Spleen (tissue), 11 donors: ENCODE measurements around the gene ZDHHC14. TPM values are rescaled to one million over a fixed set of nuclear protein-coding genes. Genes with fewer than 3 reads are reported as not detected.

ENCODE experiments used
- DNase-seq: peaks from one replicate; pipeline ENCODE4 v3.0.0-alpha.2; 2020
- H3K27ac ChIP-seq, 8 donors: fragments of 200-600 bp; sonication (generic) in 7 of 8; 1 replicate in 4 of 8; 2 replicates in 4 of 8; pipeline versions ENCODE4 v1.5.0 to v1.8.0; 2016 to 2021; ENCODE audit warnings: inconsistent platforms in 4 of 8, mild to moderate bottlenecking in 4 of 8, moderate library complexity in 1 of 8
- H3K27me3 ChIP-seq, 7 donors: fragments of 200-600 bp; sonication (generic) in 6 of 7; replicated peaks in 1 of 7; 1 replicate in 4 of 7; 2 replicates in 3 of 7; pipeline versions ENCODE4 v1.5.0 to v1.8.0; 2016 to 2021; ENCODE audit warnings: inconsistent platforms in 3 of 7, mild to moderate bottlenecking in 1 of 7
- H3K36me3 ChIP-seq, 6 donors: fragments of 200-600 bp; sonication (generic) in 5 of 6; 1 replicate in 4 of 6; 2 replicates in 2 of 6; pipeline versions ENCODE4 v1.5.0 to v1.8.0; 2016 to 2021; ENCODE audit warnings: inconsistent platforms in 2 of 6
- H3K4me1 ChIP-seq, 6 donors: fragments of 200-600 bp; sonication (generic) in 5 of 6; 1 replicate in 3 of 6; 2 replicates in 3 of 6; pipeline versions ENCODE4 v1.5.0 to v1.8.0; 2016 to 2021; ENCODE audit warnings: inconsistent platforms in 3 of 6
- H3K4me3 ChIP-seq, 8 donors: fragments of 200-600 bp; sonication (generic) in 7 of 8; 1 replicate in 4 of 8; 2 replicates in 4 of 8; pipeline versions ENCODE4 v1.5.0 to v1.8.0; 2016 to 2021; ENCODE audit warnings: inconsistent platforms in 4 of 8, mild to moderate bottlenecking in 4 of 8, moderate library complexity in 2 of 8
- H3K9me3 ChIP-seq, 8 donors: fragments of 200-600 bp; sonication (generic) in 7 of 8; 1 replicate in 4 of 8; 2 replicates in 4 of 8; pipeline versions ENCODE4 v1.5.0 to v1.8.0; 2016 to 2021; ENCODE audit warnings: inconsistent platforms in 4 of 8
- POLR2A ChIP-seq, 3 donors: fragments of 450-650 bp; IDR thresholded peaks; one replicate each; pipeline ENCODE4 v1.5.1; 2017; ENCODE audit warnings: antibody characterized with exemption in 3 of 3, mild to moderate bottlenecking in 1 of 3
- POLR2AphosphoS5 ChIP-seq, 3 donors: sonication (generic); formaldehyde crosslinking; IDR thresholded peaks; one replicate each; pipeline ENCODE4 v1.5.1; 2017; ENCODE audit warnings: antibody characterized with exemption in 3 of 3
- WGBS, 5 donors: extraction: QIAGEN DNeasy Blood & Tissue Kit in 3 of 5; methylation state at CpG; one replicate each; pipeline versions ENCODE4 v1.1.5 to v1.1.7; 2013 to 2018; 5-methylcytosine and 5-hydroxymethylcytosine counted together
- intact Hi-C: fragments of 100-400 bp; cut with DNase I; formaldehyde crosslinking; loops from one replicate; pipeline ENCODE4 v1.15.0; 2023; ENCODE audit warnings: low total_unique reads
- polyA plus RNA-seq, 3 donors: library from polyadenylated mRNA; stranded (reverse); fragments of 200-250 nt; gene quantifications; one replicate each; pipeline ENCODE4 v1.2.1, GENCODE V29; 2013
- total RNA-seq, 7 donors: library from RNA; depleted of rRNA in 3 of 7; stranded (reverse); fragments of >200 nt in 3 of 7; fragmentation: NEBNext Ultra II Directional in 4 of 7; extraction: Animal tissue kit (Norgen Biotek cat#: 25700) in 4 of 7; gene quantifications; one replicate each; pipeline versions ENCODE4 v1.1.0 to v1.2.1, GENCODE V29; 2016 to 2021
- TF ChIP-seq, protein P1 (sequence below), 11 experiments: fragments of 200-600 bp in 7 of 11; fragments of 450-650 bp in 4 of 11; sonication (generic) in 4 of 11; IDR thresholded peaks in 8 of 11; conservative IDR thresholded peaks in 3 of 11; 1 replicate in 7 of 11; 2 replicates in 4 of 11; pipeline versions ENCODE4 v1.4.0 to v1.8.0; 2016 to 2021; ENCODE audit warnings: antibody characterized with exemption in 11 of 11, inconsistent platforms in 4 of 11, mild to moderate bottlenecking in 1 of 11
- donor health status: healthy with polysubstance abuse.
- donor health status: DM: no; HTN: no; CAD: no; lungs with moderate emphysema.
- donor health status: DM: no; HTN: no; CAD: no.
- donor health status: Bipolar disorder and iron deficiency.
- donor health status: healthy.
- donor health status: DM: no; HTN: no; CAD: no.
- donor health status: DM: yes; HTN: yes; CAD: no.

Gene ZDHHC14
- total and polyA plus RNA-seq, 10 donors = 7.8 to 18.2 (median 11.7) TPM

- no peaks in the 10 kb centered on the region for H3K36me3 ChIP-seq
- no peak overlapping the region for H3K27ac ChIP-seq
- peaks cover 0 to 15% (median 0%) of the 10 kb centered on the region in 6 donors for H3K4me1 ChIP-seq
- no peaks in the 10 kb centered on the region for H3K9me3 ChIP-seq
- H3K4me3 ChIP-seq = no peak overlapping the region
- intact Hi-C loops = no loop called here
- no peak for DNase-seq
- H3K27me3 ChIP-seq = no peaks in the 10 kb centered on the region
- 88 to 93% (median 91%) methylated on average over 1 of the region's 1 CpG for WGBS, 5 donors
- TF ChIP-seq POLR2A (IDR thresholded peaks at IDR 0.05) (no peak), POLR2AphosphoS5 (IDR thresholded peaks at IDR 0.05) (no peak)
- TF ChIP-seq, protein P1, sequence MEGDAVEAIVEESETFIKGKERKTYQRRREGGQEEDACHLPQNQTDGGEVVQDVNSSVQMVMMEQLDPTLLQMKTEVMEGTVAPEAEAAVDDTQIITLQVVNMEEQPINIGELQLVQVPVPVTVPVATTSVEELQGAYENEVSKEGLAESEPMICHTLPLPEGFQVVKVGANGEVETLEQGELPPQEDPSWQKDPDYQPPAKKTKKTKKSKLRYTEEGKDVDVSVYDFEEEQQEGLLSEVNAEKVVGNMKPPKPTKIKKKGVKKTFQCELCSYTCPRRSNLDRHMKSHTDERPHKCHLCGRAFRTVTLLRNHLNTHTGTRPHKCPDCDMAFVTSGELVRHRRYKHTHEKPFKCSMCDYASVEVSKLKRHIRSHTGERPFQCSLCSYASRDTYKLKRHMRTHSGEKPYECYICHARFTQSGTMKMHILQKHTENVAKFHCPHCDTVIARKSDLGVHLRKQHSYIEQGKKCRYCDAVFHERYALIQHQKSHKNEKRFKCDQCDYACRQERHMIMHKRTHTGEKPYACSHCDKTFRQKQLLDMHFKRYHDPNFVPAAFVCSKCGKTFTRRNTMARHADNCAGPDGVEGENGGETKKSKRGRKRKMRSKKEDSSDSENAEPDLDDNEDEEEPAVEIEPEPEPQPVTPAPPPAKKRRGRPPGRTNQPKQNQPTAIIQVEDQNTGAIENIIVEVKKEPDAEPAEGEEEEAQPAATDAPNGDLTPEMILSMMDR (IDR thresholded peaks at IDR 0.05 in 8 of 11, conservative IDR thresholded peaks at IDR 0.05 in 3 of 11) = no peak
Measured at GRCh38 chr6:157429248-157429647, 48.3 kb downstream of the ZDHHC14 start.

DNA sequence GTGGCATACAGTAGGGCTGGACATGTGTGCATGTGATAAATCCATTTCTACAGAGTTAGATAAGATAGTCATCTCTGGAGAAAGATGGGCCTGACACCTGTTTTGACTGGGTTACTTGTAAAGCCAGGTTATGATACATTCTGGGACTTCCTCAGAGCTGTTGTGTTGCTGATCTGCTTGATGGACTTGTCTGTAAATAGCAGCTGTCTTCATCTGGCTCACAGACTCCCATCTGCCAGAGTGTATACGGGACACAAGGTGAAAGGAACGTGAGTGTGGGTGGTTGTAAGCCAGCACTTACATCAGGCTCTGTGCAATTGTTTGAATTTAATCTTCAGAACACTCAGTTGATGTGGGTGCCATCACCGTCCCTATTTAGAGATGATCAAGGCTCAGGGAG, 49.8 kb downstream of the ZDHHC14 start:
- no peak for TF ChIP-seq POLR2A (IDR thresholded peaks at IDR 0.05)
- no peak for TF ChIP-seq POLR2AphosphoS5 (IDR thresholded peaks at IDR 0.05)
- TF ChIP-seq, protein P1 (IDR thresholded peaks at IDR 0.05 in 8 of 11, conservative IDR thresholded peaks at IDR 0.05 in 3 of 11) = no peak
- H3K27me3 ChIP-seq = no peaks in the 10 kb centered on the region
- H3K9me3 ChIP-seq = no peaks in the 10 kb centered on the region
- no peak overlapping the region for H3K27ac ChIP-seq
- no peak overlapping the region for H3K4me3 ChIP-seq
- peaks cover 0 to 23% (median 5%) of the 10 kb centered on the region in 6 donors for H3K4me1 ChIP-seq
- DNase-seq = no peak
- 73 to 84% (median 82%) methylated on average over 3 of the region's 3 CpGs for WGBS, 5 donors
- no peaks in the 10 kb centered on the region for H3K36me3 ChIP-seq
- intact Hi-C loops = no loop called here

DNA sequence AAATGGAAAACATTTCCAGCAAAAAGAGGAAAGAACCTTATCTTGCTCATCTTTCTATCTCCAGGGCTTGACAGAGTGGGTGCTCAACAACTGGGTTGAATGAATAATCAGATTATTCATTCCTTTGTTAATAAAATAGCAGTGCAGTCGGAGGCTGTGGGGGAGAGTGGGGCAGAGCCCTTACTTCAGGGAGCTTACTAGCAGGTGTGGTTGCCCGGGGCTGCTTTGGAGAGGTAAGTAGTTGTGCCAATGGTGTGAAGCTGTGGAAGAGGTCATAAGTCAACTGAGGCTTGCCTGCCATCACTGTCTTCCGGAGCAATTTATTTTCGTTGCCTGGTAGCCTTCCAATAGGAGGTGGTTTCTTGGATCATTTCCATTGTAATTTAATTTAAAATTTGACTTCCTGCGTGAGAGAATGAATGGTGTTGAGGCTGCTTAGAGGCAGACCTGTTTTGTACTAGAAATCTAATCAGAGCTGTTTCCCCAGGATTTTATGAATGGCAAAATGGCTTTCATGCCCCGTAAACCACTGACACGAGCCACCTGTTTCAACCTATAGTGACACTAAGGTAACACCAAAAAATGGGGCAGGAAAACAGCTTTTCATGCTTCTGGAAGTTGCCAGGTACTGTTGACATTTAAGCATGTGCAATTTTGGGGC, 51.4 kb downstream of the ZDHHC14 start:
- TF ChIP-seq POLR2AphosphoS5 (IDR thresholded peaks at IDR 0.05) = no peak
- TF ChIP-seq, protein P1 (IDR thresholded peaks at IDR 0.05 in 8 of 11, conservative IDR thresholded peaks at IDR 0.05 in 3 of 11) = no peak
- TF ChIP-seq POLR2A (IDR thresholded peaks at IDR 0.05) = no peak
- no peak for DNase-seq
- intact Hi-C loops = no loop called here
- Histone ChIP-seq H3K4me1 (peaks cover 0 to 23% (median 5%) of the 10 kb centered on the region in 6 donors), H3K4me3 (no peak overlapping the region), H3K36me3 (no peaks in the 10 kb centered on the region), H3K27ac (no peak overlapping the region), H3K27me3 (no peaks in the 10 kb centered on the region), H3K9me3 (no peaks in the 10 kb centered on the region)
- WGBS, 5 donors = 76 to 89% (median 83%) methylated on average over 7 of the region's 7 CpGs

DNA sequence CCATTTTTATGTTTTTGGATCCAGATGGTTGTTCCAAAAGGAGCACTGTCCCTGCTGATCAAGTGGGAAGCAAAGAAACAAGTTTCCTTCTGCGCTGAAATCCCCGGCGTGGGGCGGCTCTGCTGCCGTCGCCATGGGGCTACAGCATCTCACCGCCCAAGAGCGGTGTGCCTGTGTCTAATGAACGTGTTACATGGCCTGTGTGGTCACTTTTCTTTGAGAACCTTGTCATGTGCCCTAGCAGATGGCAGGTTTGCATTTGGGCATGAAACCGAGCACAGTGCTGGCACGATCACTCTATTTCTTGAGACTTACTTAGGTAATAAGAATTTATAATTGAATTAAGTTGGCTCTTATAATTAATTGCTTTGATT, 51.9 kb downstream of the ZDHHC14 start:
- WGBS, 5 donors = 93 to 98% (median 94%) methylated on average over 11 of the region's 11 CpGs
- H3K27ac ChIP-seq = no peak overlapping the region
- peaks cover 0 to 21% (median 5%) of the 10 kb centered on the region in 6 donors for H3K4me1 ChIP-seq
- intact Hi-C loops = no loop called here
- DNase-seq = no peak
- no peaks in the 10 kb centered on the region for H3K9me3 ChIP-seq
- TF ChIP-seq POLR2AphosphoS5 (IDR thresholded peaks at IDR 0.05) = no peak
- H3K4me3 ChIP-seq = no peak overlapping the region
- H3K27me3 ChIP-seq = no peaks in the 10 kb centered on the region
- no peaks in the 10 kb centered on the region for H3K36me3 ChIP-seq
